HL-60 (cell line): ENCODE data around the gene ST6GALNAC4.
A peak's percentile ranks its signal among the peaks of the same experiment; 100 is the strongest.

Experiments
- DNase-seq, 2 experiments: peaks; one replicate each; pipeline ENCODE4 v3.0.0-alpha.2; 2010 to 2020; ENCODE audit warnings: low read depth in 1 of 2, low spot score in 1 of 2
- H3K27ac ChIP-seq: fragments of 250-450 bp; sonication (Bioruptor Pico); replicated peaks from 2 replicates; pipeline ENCODE4 v1.5.1; 2020; ENCODE audit warnings: mild to moderate bottlenecking, moderate library complexity
- H3K27me3 ChIP-seq: fragments of 250-450 bp; sonication (Bioruptor Pico); 2 replicates; pipeline ENCODE4 v1.5.1; 2021; ENCODE audit warnings: mild to moderate bottlenecking, moderate library complexity; ENCODE audit not compliant: insufficient read depth, poor library complexity, severe bottlenecking
- H3K4me3 ChIP-seq: replicated peaks from 2 replicates; pipeline ENCODE4 v1.5.1; 2011; ENCODE audit warnings: mild to moderate bottlenecking, control low read depth, low read length; ENCODE audit not compliant: insufficient read depth
- GABPA ChIP-seq: IDR thresholded peaks from 2 replicates; pipeline ENCODE4 v1.6.1; 2012; ENCODE audit warnings: low read depth
- POLR2AphosphoS5 ChIP-seq: IDR thresholded peaks from 2 replicates; pipeline ENCODE4 v1.6.1; 2012; ENCODE audit warnings: low read depth
- SPI1 ChIP-seq: IDR thresholded peaks from 2 replicates; pipeline ENCODE4 v1.6.1; 2012; ENCODE audit warnings: low read depth, mild to moderate bottlenecking, borderline replicate concordance
- TF ChIP-seq, protein P1 (sequence below): IDR thresholded peaks from one replicate; pipeline ENCODE4 v1.5.1; 2011; ENCODE audit warnings: low read length, control low read depth, inconsistent platforms; ENCODE audit not compliant: insufficient read depth
- TF ChIP-seq, protein P2 (sequence below): IDR thresholded peaks from 2 replicates; pipeline ENCODE4 v1.6.1; 2012; ENCODE audit warnings: low read depth; ENCODE audit not compliant: insufficient replicate concordance

Gene ST6GALNAC4

DNA sequence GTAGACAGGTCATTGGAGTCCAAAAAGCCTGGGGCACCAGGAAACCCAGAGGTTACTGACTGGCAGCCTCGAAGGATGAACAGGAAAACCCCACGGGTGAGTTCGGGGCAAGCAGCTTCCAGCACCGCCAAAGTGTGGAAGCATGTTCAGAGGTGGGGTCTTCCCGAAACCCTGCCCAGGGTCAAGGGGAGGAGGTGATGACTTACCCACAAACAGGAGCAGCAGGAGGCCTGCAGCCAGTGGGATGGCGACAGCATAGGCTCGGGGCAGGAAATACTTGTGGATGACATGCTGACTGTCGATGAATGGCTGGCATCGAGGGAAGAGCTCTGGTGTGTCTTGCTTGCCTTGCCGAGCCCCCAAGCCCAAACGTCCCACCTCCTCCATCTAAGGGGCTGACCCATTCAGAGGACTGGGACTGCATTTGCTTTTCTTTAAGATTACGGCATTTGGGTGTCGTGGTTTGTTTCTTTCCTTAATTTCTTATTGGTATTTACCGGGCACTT is 19.6 kb upstream of the ST6GALNAC4 start:
- Histone ChIP-seq H3K27me3 (peaks cover 2% of the 10 kb centered on the region), H3K4me3 (peak overlapping the region; percentile 91), H3K27ac (no peak overlapping the region)
- TF ChIP-seq GABPA (no peak), POLR2AphosphoS5 (no peak), SPI1 (no peak)
- TF ChIP-seq, protein P1, sequence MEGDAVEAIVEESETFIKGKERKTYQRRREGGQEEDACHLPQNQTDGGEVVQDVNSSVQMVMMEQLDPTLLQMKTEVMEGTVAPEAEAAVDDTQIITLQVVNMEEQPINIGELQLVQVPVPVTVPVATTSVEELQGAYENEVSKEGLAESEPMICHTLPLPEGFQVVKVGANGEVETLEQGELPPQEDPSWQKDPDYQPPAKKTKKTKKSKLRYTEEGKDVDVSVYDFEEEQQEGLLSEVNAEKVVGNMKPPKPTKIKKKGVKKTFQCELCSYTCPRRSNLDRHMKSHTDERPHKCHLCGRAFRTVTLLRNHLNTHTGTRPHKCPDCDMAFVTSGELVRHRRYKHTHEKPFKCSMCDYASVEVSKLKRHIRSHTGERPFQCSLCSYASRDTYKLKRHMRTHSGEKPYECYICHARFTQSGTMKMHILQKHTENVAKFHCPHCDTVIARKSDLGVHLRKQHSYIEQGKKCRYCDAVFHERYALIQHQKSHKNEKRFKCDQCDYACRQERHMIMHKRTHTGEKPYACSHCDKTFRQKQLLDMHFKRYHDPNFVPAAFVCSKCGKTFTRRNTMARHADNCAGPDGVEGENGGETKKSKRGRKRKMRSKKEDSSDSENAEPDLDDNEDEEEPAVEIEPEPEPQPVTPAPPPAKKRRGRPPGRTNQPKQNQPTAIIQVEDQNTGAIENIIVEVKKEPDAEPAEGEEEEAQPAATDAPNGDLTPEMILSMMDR, result no peak
- TF ChIP-seq, protein P2, sequence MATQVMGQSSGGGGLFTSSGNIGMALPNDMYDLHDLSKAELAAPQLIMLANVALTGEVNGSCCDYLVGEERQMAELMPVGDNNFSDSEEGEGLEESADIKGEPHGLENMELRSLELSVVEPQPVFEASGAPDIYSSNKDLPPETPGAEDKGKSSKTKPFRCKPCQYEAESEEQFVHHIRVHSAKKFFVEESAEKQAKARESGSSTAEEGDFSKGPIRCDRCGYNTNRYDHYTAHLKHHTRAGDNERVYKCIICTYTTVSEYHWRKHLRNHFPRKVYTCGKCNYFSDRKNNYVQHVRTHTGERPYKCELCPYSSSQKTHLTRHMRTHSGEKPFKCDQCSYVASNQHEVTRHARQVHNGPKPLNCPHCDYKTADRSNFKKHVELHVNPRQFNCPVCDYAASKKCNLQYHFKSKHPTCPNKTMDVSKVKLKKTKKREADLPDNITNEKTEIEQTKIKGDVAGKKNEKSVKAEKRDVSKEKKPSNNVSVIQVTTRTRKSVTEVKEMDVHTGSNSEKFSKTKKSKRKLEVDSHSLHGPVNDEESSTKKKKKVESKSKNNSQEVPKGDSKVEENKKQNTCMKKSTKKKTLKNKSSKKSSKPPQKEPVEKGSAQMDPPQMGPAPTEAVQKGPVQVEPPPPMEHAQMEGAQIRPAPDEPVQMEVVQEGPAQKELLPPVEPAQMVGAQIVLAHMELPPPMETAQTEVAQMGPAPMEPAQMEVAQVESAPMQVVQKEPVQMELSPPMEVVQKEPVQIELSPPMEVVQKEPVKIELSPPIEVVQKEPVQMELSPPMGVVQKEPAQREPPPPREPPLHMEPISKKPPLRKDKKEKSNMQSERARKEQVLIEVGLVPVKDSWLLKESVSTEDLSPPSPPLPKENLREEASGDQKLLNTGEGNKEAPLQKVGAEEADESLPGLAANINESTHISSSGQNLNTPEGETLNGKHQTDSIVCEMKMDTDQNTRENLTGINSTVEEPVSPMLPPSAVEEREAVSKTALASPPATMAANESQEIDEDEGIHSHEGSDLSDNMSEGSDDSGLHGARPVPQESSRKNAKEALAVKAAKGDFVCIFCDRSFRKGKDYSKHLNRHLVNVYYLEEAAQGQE, result no peak
- no peak for DNase-seq

DNA sequence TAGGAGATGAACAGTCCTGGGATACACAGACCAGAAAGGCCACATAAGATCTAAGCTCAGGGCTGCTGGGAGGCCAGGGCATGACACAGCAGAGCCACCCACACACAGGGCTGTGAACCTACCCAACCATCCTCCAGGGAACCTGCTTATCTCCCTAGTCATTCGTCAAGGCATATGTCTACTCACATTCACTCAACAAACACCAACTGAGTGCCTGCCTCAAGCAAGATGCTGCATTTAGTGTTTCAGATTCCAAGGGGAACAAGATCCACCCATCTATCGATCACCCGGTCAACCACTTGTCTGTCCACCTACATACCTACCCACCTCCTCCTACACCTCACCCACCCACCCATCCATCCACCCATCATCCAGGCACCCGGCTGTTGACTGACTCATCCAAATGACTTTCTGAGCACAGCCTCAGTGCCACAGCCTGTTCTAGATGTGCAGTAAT is 19.0 kb upstream of the ST6GALNAC4 start:
- H3K27ac ChIP-seq, result no peak overlapping the region
- H3K4me3 ChIP-seq, result no peak overlapping the region; the same call in 1 of the 2 replicates
- no peak for TF ChIP-seq SPI1
- TF ChIP-seq POLR2AphosphoS5, result no peak
- TF ChIP-seq, protein P2, result no peak
- TF ChIP-seq, protein P1, result no peak
- no peak for TF ChIP-seq GABPA
- peaks cover 2% of the 10 kb centered on the region for H3K27me3 ChIP-seq
- no peak for DNase-seq

DNA sequence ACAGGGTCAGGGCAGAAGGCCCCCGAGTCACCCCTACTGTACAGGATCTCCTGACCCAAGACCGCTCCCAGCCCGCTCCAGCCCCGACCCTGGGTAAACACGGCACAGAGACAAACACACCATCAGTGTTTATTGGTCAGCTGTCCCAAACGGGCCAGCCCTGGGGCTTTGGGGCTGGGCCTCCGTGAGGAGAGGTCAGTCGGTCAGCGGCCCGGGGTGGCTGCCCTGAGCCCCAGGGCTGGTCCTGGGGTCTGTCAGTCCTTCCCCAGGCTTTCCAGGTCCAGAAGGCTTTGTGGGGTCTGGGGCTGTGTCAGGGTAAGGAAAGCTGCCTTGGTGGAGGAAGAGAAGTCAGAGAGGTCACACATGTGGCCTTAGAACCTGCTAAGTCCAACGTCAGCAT is 18.1 kb upstream of the ST6GALNAC4 start:
- Histone ChIP-seq H3K27me3 (peaks cover 2% of the 10 kb centered on the region), H3K4me3 (no peak overlapping the region), H3K27ac (no peak overlapping the region)
- TF ChIP-seq GABPA, result no peak
- TF ChIP-seq, protein P2, result no peak
- TF ChIP-seq SPI1, result no peak
- no peak for TF ChIP-seq POLR2AphosphoS5
- TF ChIP-seq, protein P1, result no peak
- no peak for DNase-seq
